ENCODE results near the gene SNURF.
"Not testable (repeated sequence)": the region's sequence is repeated elsewhere in the genome, so short reads cannot be mapped to it uniquely, and the experiment has no call there.

SNURF gene

DNA sequence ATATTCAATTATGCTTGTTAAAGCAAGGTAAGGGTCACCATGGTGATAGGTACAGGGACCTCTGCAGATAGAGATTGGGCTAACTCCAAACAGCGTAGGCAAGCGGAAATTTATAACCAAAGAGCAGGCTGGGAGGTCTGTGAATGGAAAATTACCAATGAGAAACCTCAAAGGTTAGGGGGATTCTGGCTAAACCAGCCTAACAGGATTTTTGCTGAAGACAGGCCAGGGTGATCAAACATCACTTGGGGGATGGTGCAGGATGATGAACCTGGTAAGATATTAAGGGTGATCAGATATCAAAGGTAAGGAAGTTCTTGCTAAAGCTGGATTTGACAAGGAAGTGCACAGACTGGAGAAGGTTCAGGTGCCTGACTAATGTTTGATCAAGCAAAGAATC, 35.3 kb upstream of the SNURF start (continued):
- TF ChIP-seq ZNF791 (tag by site-specific recombination; IDR thresholded peaks at IDR 0.05) = no peak
- TF ChIP-seq ZNF621 (tag by site-specific recombination; IDR thresholded peaks at IDR 0.05) = no peak
- TF ChIP-seq, protein P1, sequence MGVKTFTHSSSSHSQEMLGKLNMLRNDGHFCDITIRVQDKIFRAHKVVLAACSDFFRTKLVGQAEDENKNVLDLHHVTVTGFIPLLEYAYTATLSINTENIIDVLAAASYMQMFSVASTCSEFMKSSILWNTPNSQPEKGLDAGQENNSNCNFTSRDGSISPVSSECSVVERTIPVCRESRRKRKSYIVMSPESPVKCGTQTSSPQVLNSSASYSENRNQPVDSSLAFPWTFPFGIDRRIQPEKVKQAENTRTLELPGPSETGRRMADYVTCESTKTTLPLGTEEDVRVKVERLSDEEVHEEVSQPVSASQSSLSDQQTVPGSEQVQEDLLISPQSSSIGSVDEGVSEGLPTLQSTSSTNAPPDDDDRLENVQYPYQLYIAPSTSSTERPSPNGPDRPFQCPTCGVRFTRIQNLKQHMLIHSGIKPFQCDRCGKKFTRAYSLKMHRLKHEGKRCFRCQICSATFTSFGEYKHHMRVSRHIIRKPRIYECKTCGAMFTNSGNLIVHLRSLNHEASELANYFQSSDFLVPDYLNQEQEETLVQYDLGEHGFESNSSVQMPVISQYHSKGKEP (tag by site-specific recombination; IDR thresholded peaks at IDR 0.05) = no peak

DNA sequence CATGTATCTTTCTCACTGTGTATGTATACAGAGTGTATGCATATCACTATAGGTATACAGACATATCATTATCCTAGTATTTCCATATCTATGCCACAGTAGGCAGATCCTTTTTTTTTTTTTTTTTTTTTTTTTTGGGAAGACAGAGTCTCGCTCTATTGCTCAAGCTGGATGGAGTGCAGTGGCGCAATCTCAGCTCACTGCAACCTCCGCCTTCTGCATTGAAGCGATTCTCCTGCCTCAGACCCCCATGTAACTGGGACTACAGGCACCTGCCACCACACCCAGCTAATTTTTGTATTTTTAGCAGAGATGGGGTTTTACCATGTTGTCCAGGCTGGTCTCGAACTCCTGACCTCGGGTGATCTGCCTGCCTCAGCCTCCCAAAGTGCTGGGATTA, 32.0 kb upstream of the SNURF start:
- H3K36me3 ChIP-seq (ENCODE audit: control insufficient read depth in 2 of 2, insufficient read depth in 1 of 2, low read length in 2 of 2); H3K9me3 ChIP-seq (ENCODE audit: control insufficient read depth, insufficient read depth, low read depth, low read length); H3K4me1 ChIP-seq (ENCODE audit: control insufficient read depth, insufficient read depth, low read length); H3K4me3 ChIP-seq (ENCODE audit: low read depth, low read length); POLR2A ChIA-PET; H3K27ac ChIP-seq (ENCODE audit: extremely low read depth, low read depth, low read length); CTCF ChIA-PET: not testable (repeated sequence)

DNA sequence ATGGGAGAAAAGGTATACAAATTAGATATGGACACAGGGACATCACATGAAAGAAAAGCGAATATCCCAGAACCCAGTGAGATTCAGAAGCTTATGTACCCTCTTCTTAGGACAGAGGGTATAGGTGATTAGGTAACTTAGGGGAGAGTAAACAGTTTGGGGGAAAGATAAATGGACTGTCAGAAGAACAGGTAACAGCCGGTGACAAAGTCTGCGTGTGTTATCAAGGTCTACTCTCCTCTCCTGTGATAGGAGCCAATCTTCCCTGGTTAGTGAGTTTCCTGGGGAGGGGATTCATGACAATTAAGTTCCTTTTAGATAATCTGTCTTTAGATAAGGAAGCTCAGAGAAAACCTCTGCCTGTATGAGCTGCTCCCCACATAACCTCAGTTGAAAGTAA, 30.6 kb upstream of the SNURF start:
- Histone ChIP-seq H3K27ac (ENCODE audit: extremely low read depth, low read depth, low read length) (no peak overlapping the region), H3K9me3 (ENCODE audit: control insufficient read depth, insufficient read depth, low read depth, low read length) (no peaks in the 10 kb centered on the region), H3K4me3 (ENCODE audit: low read depth, low read length) (no peak overlapping the region), H3K36me3 (ENCODE audit: control insufficient read depth in 2 of 2, insufficient read depth in 1 of 2, low read length in 2 of 2) (no peaks in the 10 kb centered on the region), H3K4me1 (ENCODE audit: control insufficient read depth, insufficient read depth, low read length) (no peaks in the 10 kb centered on the region)
- ChIA-PET POLR2A (no interaction called here), CTCF (no interaction called here)
- TF ChIP-seq, protein P2, sequence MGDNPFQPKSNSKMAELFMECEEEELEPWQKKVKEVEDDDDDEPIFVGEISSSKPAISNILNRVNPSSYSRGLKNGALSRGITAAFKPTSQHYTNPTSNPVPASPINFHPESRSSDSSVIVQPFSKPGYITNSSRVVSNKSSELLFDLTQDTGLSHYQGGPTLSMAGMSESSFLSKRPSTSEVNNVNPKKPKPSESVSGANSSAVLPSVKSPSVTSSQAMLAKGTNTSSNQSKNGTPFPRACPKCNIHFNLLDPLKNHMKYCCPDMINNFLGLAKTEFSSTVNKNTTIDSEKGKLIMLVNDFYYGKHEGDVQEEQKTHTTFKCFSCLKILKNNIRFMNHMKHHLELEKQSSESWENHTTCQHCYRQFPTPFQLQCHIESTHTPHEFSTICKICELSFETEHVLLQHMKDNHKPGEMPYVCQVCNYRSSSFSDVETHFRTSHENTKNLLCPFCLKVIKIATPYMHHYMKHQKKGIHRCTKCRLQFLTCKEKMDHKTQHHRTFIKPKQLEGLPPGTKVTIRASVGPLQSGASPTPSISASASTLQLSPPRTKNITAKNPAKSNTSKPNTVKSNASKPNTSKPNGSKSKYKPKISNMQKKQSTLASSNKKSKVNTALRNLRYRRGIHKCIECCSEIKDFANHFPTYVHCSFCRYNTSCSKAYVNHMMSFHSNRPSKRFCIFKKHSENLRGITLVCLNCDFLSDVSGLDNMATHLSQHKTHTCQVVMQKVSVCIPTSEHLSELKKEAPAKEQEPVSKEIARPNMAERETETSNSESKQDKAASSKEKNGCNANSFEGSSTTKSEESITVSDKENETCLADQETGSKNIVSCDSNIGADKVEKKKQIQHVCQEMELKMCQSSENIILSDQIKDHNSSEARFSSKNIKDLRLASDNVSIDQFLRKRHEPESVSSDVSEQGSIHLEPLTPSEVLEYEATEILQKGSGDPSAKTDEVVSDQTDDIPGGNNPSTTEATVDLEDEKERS (tag by site-specific recombination; IDR thresholded peaks at IDR 0.05) = no peak
- no peak for TF ChIP-seq ZBTB20 (tag by site-specific recombination; IDR thresholded peaks at IDR 0.05)

DNA sequence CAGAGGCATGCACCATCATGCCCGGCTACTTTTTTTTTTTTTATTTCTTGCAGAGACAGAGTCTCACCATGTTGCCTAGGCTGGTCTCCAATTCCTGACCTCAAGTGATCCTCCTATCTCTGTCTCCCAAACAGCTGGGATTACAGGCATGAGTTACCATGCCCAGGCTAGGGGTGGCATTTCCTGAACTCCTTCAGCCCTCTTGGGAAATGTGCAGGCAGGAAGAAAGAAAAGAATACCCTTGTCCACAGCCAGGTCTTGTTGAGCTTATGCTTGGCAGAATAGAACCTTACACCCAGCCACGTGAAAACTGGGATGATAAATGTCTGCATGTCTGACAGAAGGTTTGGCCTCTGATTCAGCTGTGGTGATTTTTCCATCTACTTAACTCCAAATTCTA, 30.2 kb upstream of the SNURF start:
- H3K4me3 ChIP-seq (ENCODE audit: low read depth, low read length) = no peak overlapping the region
- ChIA-PET CTCF (no interaction called here), POLR2A (no interaction called here)
- H3K4me1 ChIP-seq (ENCODE audit: control insufficient read depth, insufficient read depth, low read length) = no peaks in the 10 kb centered on the region
- H3K9me3 ChIP-seq (ENCODE audit: control insufficient read depth, insufficient read depth, low read depth, low read length) = no peaks in the 10 kb centered on the region
- no peaks in the 10 kb centered on the region for H3K36me3 ChIP-seq (ENCODE audit: control insufficient read depth in 2 of 2, insufficient read depth in 1 of 2, low read length in 2 of 2)
- H3K27ac ChIP-seq (ENCODE audit: extremely low read depth, low read depth, low read length) = no peak overlapping the region
- TF ChIP-seq, protein P3, sequence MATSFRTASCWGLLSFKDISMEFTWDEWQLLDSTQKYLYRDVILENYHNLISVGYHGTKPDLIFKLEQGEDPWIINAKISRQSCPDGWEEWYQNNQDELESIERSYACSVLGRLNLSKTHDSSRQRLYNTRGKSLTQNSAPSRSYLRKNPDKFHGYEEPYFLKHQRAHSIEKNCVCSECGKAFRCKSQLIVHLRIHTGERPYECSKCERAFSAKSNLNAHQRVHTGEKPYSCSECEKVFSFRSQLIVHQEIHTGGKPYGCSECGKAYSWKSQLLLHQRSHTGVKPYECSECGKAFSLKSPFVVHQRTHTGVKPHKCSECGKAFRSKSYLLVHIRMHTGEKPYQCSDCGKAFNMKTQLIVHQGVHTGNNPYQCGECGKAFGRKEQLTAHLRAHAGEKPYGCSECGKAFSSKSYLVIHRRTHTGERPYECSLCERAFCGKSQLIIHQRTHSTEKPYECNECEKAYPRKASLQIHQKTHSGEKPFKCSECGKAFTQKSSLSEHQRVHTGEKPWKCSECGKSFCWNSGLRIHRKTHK (tag by site-specific recombination; IDR thresholded peaks at IDR 0.05) = no peak
- TF ChIP-seq ZNF175 (tag by site-specific recombination; IDR thresholded peaks at IDR 0.05) (no peak), ZNF660 (tag by site-specific recombination; IDR thresholded peaks at IDR 0.05) (no peak), ZNF654 (tag by site-specific recombination; IDR thresholded peaks at IDR 0.05; ENCODE audit: low read depth) (no peak), ZFP69B (tag by site-specific recombination; IDR thresholded peaks at IDR 0.05) (no peak), OVOL3 (tag by site-specific recombination; IDR thresholded peaks at IDR 0.05) (no peak), IKZF3 (tag by site-specific recombination; IDR thresholded peaks at IDR 0.05) (no peak), REPIN1 (tag by site-specific recombination; IDR thresholded peaks at IDR 0.05; ENCODE audit: low read depth) (no peak), ZNF501 (tag by site-specific recombination; IDR thresholded peaks at IDR 0.05) (no peak), ZNF169 (tag by site-specific recombination; IDR thresholded peaks at IDR 0.05) (no peak)
- TF ChIP-seq, protein P4, sequence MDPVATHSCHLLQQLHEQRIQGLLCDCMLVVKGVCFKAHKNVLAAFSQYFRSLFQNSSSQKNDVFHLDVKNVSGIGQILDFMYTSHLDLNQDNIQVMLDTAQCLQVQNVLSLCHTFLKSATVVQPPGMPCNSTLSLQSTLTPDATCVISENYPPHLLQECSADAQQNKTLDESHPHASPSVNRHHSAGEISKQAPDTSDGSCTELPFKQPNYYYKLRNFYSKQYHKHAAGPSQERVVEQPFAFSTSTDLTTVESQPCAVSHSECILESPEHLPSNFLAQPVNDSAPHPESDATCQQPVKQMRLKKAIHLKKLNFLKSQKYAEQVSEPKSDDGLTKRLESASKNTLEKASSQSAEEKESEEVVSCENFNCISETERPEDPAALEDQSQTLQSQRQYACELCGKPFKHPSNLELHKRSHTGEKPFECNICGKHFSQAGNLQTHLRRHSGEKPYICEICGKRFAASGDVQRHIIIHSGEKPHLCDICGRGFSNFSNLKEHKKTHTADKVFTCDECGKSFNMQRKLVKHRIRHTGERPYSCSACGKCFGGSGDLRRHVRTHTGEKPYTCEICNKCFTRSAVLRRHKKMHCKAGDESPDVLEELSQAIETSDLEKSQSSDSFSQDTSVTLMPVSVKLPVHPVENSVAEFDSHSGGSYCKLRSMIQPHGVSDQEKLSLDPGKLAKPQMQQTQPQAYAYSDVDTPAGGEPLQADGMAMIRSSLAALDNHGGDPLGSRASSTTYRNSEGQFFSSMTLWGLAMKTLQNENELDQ (tag by site-specific recombination; IDR thresholded peaks at IDR 0.05; ENCODE audit: low read depth) = no peak
- TF ChIP-seq, protein P5, sequence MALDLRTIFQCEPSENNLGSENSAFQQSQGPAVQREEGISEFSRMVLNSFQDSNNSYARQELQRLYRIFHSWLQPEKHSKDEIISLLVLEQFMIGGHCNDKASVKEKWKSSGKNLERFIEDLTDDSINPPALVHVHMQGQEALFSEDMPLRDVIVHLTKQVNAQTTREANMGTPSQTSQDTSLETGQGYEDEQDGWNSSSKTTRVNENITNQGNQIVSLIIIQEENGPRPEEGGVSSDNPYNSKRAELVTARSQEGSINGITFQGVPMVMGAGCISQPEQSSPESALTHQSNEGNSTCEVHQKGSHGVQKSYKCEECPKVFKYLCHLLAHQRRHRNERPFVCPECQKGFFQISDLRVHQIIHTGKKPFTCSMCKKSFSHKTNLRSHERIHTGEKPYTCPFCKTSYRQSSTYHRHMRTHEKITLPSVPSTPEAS (tag by site-specific recombination; IDR thresholded peaks at IDR 0.05) = no peak
- TF ChIP-seq, protein P6, sequence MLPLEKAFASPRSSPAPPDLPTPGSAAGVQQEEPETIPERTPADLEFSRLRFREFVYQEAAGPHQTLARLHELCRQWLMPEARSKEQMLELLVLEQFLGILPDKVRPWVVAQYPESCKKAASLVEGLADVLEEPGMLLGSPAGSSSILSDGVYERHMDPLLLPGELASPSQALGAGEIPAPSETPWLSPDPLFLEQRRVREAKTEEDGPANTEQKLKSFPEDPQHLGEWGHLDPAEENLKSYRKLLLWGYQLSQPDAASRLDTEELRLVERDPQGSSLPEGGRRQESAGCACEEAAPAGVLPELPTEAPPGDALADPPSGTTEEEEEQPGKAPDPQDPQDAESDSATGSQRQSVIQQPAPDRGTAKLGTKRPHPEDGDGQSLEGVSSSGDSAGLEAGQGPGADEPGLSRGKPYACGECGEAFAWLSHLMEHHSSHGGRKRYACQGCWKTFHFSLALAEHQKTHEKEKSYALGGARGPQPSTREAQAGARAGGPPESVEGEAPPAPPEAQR (tag by site-specific recombination; IDR thresholded peaks at IDR 0.05) = no peak

Data from HEK293 (cell line).